NCI-H1417 treated with DMSO at 0.1 percent for 48 hours (cell line): ENCODE measurements around the gene ALG3.
A peak's percentile ranks its signal among the peaks of the same experiment; 100 is the strongest.

Experiments
- DNase-seq: peaks from one replicate; lab custom pipeline; 2025; lab: John Stamatoyannopoulos, UW

The ALG3 gene

DNA sequence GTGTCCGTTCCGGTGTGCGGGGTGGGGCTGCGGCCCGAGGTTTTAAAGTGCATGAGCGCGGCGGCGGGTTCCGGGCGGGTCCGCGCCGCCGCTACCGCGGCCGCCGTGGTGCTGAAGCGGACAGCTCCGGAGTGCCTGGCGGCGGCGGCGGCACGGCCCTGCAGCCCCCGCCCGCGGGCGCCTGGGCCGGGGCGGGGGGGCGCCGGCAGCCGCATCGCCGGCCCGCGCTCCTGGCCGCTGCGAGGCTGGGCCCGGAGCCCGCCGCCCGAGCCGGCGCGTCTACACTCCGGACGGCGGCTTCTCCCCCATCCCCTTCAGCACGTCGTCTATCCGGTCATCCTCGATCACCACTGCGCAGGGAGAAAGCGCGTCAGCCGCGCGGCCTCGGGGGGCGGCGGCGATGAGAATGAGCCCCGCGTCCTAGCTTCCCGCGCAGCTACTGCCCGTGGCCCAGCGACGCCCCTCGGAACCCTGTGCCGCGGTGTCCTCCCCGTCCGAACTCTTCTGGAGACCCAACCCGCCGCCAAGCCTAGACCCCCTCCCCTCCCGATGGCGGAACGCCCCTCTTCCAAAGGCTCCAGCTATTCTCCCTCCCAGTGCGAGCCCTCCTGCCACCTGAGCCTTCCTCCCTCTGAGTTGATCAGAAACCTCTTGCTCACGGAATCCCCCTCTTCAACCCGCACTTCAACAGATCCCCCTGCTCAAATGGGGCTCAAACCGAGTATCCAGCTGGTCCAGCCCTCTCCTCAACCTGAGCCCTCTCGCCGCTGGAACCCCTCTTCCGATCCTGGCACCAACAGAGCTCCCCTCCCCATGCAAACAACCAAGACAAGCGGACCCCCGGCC is 11.3 kb upstream of the ALG3 start:
- DNase-seq = no peak

DNA sequence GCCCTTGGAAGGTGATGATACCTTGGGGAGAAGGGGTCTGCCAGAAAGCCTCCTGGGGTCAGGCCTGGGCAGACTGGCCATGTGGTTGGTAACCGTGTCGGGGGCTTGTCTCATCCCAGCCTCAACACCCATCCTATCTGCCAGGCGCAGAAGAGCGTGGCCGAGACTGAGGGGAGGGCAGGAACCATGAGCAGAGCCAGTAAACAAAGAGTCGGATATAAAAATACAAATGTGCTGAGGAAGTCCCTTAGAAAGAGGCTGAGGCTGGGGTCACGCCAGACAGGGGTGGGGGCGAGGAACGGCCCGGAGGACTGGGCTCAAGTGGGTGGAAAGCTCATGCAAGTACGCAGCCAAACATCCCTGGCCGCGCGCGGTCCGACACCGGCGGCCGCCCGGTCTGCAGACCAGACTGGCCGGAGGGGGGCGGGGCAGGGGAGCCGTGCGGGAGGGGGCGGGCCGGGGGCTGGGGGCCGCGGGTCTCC is 10.7 kb upstream of the ALG3 start:
- DNase-seq = no peak

DNA sequence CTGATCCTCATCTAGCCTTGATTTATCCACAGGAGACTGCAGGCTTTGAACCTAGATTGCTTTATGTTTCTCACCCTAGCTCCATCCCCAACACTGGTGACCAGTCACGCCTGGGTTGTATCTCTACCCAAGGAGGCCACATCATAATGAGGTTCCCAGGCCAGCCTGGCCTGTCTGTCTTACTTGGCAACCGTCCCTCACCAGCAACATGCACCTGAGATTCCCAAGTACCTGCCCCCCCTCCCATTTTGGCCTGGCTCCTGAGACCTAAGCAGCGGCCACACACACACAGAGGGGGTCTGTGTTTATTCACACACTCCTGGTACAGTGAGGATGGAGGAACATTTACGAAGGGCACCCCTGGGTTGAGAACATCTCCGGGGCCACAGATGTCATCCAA is 10.2 kb upstream of the ALG3 start:
- no peak for DNase-seq

- no peak for DNase-seq
These were observed 8.5 kb upstream of the ALG3 start for GRCh38 chr3:184257083-184257915.

DNA sequence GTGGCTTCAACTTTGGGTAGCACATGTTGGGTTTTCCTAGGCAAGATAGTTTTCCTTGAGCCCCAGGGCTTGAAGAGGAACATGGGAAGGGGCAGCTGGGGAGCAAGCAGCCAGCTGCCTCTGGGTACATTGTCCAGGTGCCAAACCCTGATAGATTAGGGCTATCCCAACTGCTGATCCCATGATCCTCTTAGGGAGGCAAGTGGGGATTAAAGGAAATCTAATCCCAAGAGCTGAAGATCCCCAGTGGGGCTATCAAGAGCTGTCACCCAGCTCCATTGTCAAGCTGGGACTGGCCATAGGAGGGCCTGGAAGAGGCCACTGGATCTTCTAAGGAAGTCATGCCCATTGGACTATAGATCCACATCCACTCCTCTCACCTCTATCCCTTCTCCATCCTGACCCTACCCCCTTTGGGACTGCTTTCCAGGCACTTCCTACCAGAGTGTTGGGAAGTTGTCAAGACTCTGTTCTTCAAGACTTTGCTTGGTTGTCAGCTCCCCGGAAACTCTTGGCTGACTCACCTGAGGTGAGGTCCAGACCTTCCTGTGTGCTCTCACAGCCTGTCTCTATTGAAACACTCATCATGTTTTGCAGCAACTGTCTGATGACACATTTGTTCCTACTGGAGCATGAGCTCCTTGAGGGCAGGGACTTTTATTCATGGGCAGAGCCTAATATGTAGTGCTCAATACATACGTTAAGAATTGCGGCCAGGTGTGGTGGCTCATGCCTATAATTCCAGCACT is 6.7 kb upstream of the ALG3 start:
- DNase-seq = no peak

GRCh38 chr3:184250167-184250828 is 1.5 kb upstream of the ALG3 start:
- peak; percentile 88 for DNase-seq

- peak; percentile 99 for DNase-seq
These were observed 827 bp upstream of the ALG3 start, which contains the start of gene EEF1AKMT4 for GRCh38 chr3:184249412-184250166. EEF1AKMT4 (plus strand) TSS chr3:184249672; CDS start chr3:184249695, 23 bp downstream.

DNA sequence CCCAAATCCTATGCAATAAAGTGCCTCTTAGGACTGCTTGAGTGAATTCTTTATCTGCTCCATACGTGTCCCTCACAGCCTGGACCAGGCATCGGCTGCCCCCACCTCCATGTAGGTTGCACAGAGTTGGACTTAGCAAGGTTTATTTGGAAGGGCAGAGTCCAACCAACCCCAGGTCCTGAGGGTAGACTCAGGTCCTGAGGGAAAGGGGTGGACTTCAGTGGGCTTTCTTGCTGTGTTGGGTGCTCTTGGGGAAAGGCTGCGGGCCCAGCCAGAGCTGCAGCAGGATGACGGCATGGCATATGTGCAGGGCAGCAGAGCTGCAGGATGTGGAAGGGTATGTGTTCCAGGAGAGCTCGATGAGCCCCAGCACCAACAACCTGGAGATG is 6.5 kb downstream of the ALG3 start:
- no peak for DNase-seq

GRCh38 chr3:184241447-184242296 is 7.1 kb downstream of the ALG3 start:
- no peak for DNase-seq

GRCh38 chr3:184241141-184241446 is 7.7 kb downstream of the ALG3 start:
- no peak for DNase-seq

GRCh38 chr3:184240384-184241140 is 8.2 kb downstream of the ALG3 start:
- no peak for DNase-seq

DNA sequence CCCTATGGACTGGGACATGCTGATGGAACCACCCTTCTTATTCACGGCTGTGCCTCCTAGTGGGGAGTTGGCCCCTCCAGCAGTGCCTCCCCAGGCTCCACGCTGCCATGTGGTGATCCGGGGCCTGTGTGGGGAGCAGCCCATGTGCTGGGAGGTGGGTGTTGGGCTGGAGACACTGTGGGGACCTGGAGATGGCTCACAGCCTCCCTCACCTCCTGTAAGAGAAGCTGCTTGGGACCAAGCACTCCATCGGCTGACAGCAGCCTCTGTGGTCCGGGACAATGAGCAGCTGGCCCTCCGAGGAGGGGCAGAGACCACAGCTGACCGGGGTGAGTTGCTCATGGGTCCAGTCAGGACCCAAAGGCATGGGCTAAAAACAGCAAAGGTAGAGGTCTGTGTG is 9.1 kb downstream of the ALG3 start:
- DNase-seq = no peak

DNA sequence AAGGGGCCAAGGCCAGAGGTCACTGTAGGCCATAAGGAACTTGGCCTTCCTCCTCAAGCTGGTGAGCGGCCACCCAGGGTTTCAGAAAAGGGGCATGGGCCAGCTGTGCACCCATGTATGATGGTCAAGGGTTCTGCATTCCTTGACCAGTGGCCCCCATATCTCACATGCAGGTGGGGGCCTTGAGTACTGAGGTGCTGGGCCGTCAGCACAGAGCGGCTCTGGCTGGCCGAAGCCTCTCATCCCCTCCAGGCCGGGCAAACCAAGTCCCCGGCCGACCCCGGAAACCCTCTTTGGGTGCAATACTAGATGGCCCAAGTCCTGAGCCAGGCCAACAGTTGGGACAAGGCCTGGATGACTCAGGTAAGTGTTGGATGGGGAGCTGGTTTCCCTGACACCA is 9.5 kb downstream of the ALG3 start:
- no peak for DNase-seq

DNA sequence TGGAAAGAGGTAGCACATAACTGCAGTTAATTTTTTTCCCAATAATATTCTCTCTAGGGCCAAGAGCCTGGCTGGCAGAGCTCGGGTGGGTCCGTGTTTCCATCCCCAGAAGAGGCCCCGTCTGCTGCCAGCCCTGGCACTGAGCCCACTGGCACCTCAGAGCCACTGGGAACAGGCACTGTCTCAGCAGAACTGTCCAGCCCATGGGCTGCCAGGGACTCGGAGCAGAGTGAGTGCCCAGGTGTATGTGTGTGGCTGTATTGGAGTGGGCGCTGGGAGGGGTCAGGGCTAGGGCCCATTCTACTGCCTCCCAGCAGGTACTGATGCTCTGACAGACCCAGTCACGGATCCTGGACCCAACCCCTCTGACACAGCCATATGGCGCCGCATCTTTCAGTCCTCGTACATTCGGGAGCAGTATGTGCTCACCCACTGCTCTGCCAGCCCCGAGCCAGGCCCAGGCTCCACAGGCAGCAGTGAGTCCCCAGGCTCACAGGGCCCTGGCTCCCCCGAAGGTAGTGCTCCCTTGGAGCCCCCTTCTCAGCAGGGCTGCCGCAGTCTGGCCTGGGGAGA is 10.4 kb downstream of the ALG3 start:
- no peak for DNase-seq

GRCh38 chr3:184237807-184238206 is 11.0 kb downstream of the ALG3 start:
- DNase-seq = no peak

GRCh38 chr3:184237211-184237610 is 11.6 kb downstream of the ALG3 start:
- no peak for DNase-seq

GRCh38 chr3:184236636-184237035 is 12.1 kb downstream of the ALG3 start:
- no peak for DNase-seq

DNA sequence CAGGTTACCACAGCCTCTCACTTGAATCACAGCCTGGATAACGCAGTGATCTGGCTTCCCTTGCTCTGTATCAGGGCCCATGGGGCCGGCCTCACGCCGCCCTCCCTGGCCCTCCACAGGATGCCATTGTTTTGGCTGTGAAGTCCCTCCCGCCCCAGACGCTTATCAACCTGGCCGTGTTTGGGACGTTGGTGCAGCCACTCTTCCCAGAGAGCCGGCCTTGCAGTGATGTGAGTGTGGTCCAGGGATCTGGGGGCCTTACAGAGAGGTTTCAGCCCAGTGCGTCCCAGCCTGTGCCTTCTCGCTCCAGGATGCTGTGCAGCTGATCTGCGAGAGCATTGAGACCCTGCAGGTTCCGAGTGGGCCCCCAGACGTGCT is 12.7 kb downstream of the ALG3 start:
- DNase-seq = no peak

GRCh38 chr3:184235381-184236032 is 13.3 kb downstream of the ALG3 start:
- no peak for DNase-seq
